Smooth muscle cell (in vitro differentiated cells): ENCODE results near the gene RAD51B. TPM values are rescaled to one million over a fixed set of nuclear protein-coding genes. Genes with fewer than 3 reads are reported as not detected.
A peak's percentile ranks its signal among the peaks of the same experiment; 100 is the strongest.

Experiments used
- DNase-seq: peaks from one replicate; lab custom pipeline; 2025; ENCODE audit not compliant: unreplicated experiment; lab: John Stamatoyannopoulos, UW
- H2AFZ ChIP-seq: fragments of 200-600 bp; sonication (generic); 2 replicates; pipeline ENCODE4 v1.6.0; 2016; ENCODE audit warnings: antibody characterized with exemption, low read depth, mild to moderate bottlenecking
- H3F3A ChIP-seq: fragments of 200-600 bp; sonication (generic); 2 replicates; pipeline ENCODE4 v1.6.0; 2017; ENCODE audit warnings: antibody characterized with exemption, low read depth
- H3K27ac ChIP-seq: fragments of 200-600 bp; sonication (generic); 2 replicates; pipeline ENCODE4 v1.5.1; 2016; ENCODE audit warnings: low read depth, mild to moderate bottlenecking
- H3K27me3 ChIP-seq: fragments of 200-600 bp; sonication (generic); 2 replicates; pipeline ENCODE4 v1.6.1; 2016; ENCODE audit warnings: low read depth, mild to moderate bottlenecking
- H3K36me3 ChIP-seq: fragments of 200-600 bp; sonication (generic); 2 replicates; pipeline ENCODE4 v1.5.1; 2016; ENCODE audit warnings: low read depth
- H3K4me1 ChIP-seq: fragments of 200-600 bp; sonication (generic); 2 replicates; pipeline ENCODE4 v1.5.1; 2016; ENCODE audit warnings: low read depth
- H3K4me2 ChIP-seq: fragments of 200-600 bp; sonication (generic); 2 replicates; pipeline ENCODE4 v1.6.0; 2016; ENCODE audit warnings: mild to moderate bottlenecking
- H3K4me3 ChIP-seq: fragments of 200-600 bp; sonication (generic); 2 replicates; pipeline ENCODE4 v1.5.1; 2016; ENCODE audit warnings: mild to moderate bottlenecking
- H3K79me2 ChIP-seq: fragments of 200-600 bp; sonication (generic); 2 replicates; pipeline ENCODE4 v1.6.0; 2016; ENCODE audit warnings: low read depth, mild to moderate bottlenecking
- H3K9ac ChIP-seq: fragments of 200-600 bp; sonication (generic); 2 replicates; pipeline ENCODE4 v1.6.0; 2016; ENCODE audit warnings: low read depth
- H3K9me3 ChIP-seq: fragments of 200-600 bp; sonication (generic); replicated peaks from 2 replicates; pipeline ENCODE4 v1.5.1; 2016; ENCODE audit warnings: low read depth
- H4K20me1 ChIP-seq: fragments of 200-600 bp; sonication (generic); 2 replicates; pipeline ENCODE4 v1.6.0; 2016; ENCODE audit warnings: low read depth
- CTCF ChIP-seq: fragments of 200-600 bp; sonication (generic); IDR thresholded peaks from 2 replicates; pipeline ENCODE4 v1.5.1; 2017; ENCODE audit warnings: borderline replicate concordance, mild to moderate bottlenecking, antibody characterized with exemption; ENCODE audit not compliant: insufficient read depth, poor library complexity, severe bottlenecking
- WGBS: methylation state at CpG from one replicate; pipeline ENCODE4 v1.1.7; 2016; ENCODE audit warnings: low lambda C conversion rate; 5-methylcytosine and 5-hydroxymethylcytosine counted together
- polyA plus RNA-seq: library from polyadenylated mRNA; unstranded; fragments of >200 nt; fragmentation: Nextera tagmentation; extraction: Ambion mirVana; gene quantifications from 2 replicates; pipeline ENCODE4 v1.2.1, GENCODE V29; 2016
- total RNA-seq: library from RNA; depleted of rRNA; stranded (reverse); fragments of >200 nt; gene quantifications from 2 replicates; pipeline ENCODE4 v1.2.3, GENCODE V29; 2014

RAD51B gene
- total and polyA plus RNA-seq, 2 experiments from 2014 or later = 4.6 to 5.3 TPM

DNA sequence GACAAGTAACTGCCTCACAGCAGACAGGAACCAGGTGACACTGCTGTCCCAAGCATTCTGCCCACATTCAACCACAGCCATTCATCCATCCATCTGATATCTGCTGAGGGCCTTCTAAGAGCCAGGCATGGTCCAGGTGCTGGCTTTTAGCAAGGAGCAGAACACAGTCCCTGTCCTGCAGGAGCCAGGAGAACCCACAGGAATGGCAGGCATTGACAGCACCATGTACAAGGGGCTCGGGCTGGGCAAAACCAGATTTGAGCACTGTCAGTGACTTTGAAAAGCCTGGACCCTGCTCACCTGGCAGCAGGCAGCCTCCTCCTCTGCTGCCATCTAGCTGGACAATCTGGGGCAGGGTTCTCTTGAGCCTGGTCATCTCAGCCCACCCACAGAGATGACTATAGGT is 836.3 kb downstream of the RAD51B start:
- WGBS = 79% methylated on average over 1 of the region's 1 CpG

GRCh38 chr14:68656452-68656851 is 836.9 kb downstream of the RAD51B start:
- Histone ChIP-seq H3K4me2 (no peak overlapping the region), H3K79me2 (no peaks in the 10 kb centered on the region), H3K4me3 (no peak overlapping the region), H3K27me3 (no peaks in the 10 kb centered on the region), H3K4me1 (peaks cover 30% of the 10 kb centered on the region), H3K27ac (no peak overlapping the region), H3K36me3 (no peaks in the 10 kb centered on the region), H3F3A (peaks cover 23% of the 10 kb centered on the region), H3K9me3 (no peaks in the 10 kb centered on the region), H2AFZ (no peak overlapping the region), H3K9ac (no peak overlapping the region), H4K20me1 (no peaks in the 10 kb centered on the region)
- no peak for DNase-seq
- no peak for TF ChIP-seq CTCF
- 98% methylated on average over 8 of the region's 8 CpGs for WGBS

More for the DNA sequence above, 836.3 kb downstream of the RAD51B start:
- Histone ChIP-seq H3K27me3 (no peaks in the 10 kb centered on the region), H3K27ac (no peak overlapping the region), H3K36me3 (no peaks in the 10 kb centered on the region), H3K9me3 (no peaks in the 10 kb centered on the region), H2AFZ (no peak overlapping the region), H3K4me1 (peaks cover 35% of the 10 kb centered on the region), H3K4me2 (no peak overlapping the region), H4K20me1 (no peaks in the 10 kb centered on the region), H3K79me2 (no peaks in the 10 kb centered on the region), H3K9ac (no peak overlapping the region), H3K4me3 (no peak overlapping the region), H3F3A (peaks cover 29% of the 10 kb centered on the region)
- no peak for TF ChIP-seq CTCF
- DNase-seq = no peak

GRCh38 chr14:68657300-68658028 is 837.9 kb downstream of the RAD51B start:
- no peak for TF ChIP-seq CTCF
- peaks cover 26% of the 10 kb centered on the region for H3K4me1 ChIP-seq
- no peak for DNase-seq
- no peak overlapping the region for H3K27ac ChIP-seq
- no peaks in the 10 kb centered on the region for H3K27me3 ChIP-seq
- H4K20me1 ChIP-seq = no peaks in the 10 kb centered on the region
- H3K36me3 ChIP-seq = no peaks in the 10 kb centered on the region
- no peaks in the 10 kb centered on the region for H3K9me3 ChIP-seq
- WGBS = 100% methylated on average over 4 of the region's 4 CpGs
- no peak overlapping the region for H2AFZ ChIP-seq
- H3K4me3 ChIP-seq = no peak overlapping the region
- H3F3A ChIP-seq = peaks cover 23% of the 10 kb centered on the region
- no peak overlapping the region for H3K9ac ChIP-seq
- H3K4me2 ChIP-seq = no peak overlapping the region
- no peaks in the 10 kb centered on the region for H3K79me2 ChIP-seq

DNA sequence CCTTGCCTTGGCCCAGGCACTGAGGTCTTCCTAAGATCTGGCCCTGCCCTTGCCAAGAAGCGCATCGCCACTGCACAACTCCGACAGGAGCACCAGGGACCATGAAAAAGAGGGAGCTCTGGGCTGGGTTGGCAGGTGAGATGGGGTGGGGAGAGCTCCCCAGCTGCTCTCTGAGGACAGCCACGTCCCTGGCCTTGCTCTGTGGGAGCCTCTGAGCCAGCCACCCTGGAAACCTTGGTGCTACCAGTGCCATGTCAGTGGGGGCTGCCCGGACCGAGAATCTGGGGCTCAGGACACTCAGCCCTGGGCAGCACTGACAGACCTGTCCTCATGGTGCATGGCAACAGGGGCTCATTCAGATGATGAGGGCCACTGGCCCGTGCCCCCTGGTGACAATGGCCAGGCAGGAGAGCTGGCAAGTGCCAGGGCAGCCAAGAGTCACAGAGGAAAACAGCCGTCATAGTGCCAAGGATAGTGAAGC is 838.5 kb downstream of the RAD51B start:
- no peak for DNase-seq
- Histone ChIP-seq H3K4me2 (no peak overlapping the region), H4K20me1 (no peaks in the 10 kb centered on the region), H3K27ac (peak overlapping the region; percentile 59), H3K4me3 (no peak overlapping the region), H3K27me3 (no peaks in the 10 kb centered on the region), H3K9ac (no peak overlapping the region), H3K79me2 (no peaks in the 10 kb centered on the region), H3K4me1 (peaks cover 26% of the 10 kb centered on the region), H3F3A (peaks cover 23% of the 10 kb centered on the region), H3K36me3 (no peaks in the 10 kb centered on the region), H3K9me3 (no peaks in the 10 kb centered on the region), H2AFZ (no peak overlapping the region)
- TF ChIP-seq CTCF = no peak
- WGBS = 92% methylated on average over 8 of the region's 8 CpGs
